Measurements from ENCODE around the gene COX6B2. TPM values are rescaled to one million over a fixed set of nuclear protein-coding genes. Genes with fewer than 3 reads are reported as not detected.
A peak's percentile ranks its signal among the peaks of the same experiment; 100 is the strongest.

The COX6B2 gene
- total RNA-seq, 1 experiment from 2014 or later = 0.42 TPM

GRCh38 chr19:55306712-55307111 lies 47.8 kb downstream of the COX6B2 start:
- in situ Hi-C loops (cut with HindIII; ENCODE audit: low pct_unique_long_range_greater_than_20kb, low sequenced_read_pairs) = no loop called here
- no peak for DNase-seq (ENCODE audit: low read depth, low spot score)

- no peak for DNase-seq (ENCODE audit: low read depth, low spot score)
- in situ Hi-C loops (cut with HindIII; ENCODE audit: low pct_unique_long_range_greater_than_20kb, low sequenced_read_pairs) = no loop called here
These were observed 48.4 kb downstream of the COX6B2 start for GRCh38 chr19:55305983-55306562.

- peak; percentile 40 for DNase-seq (ENCODE audit: low read depth, low spot score)
- in situ Hi-C loops (cut with HindIII; ENCODE audit: low pct_unique_long_range_greater_than_20kb, low sequenced_read_pairs) = no loop called here
These were observed 49.0 kb downstream of the COX6B2 start for GRCh38 chr19:55305491-55305890.

GRCh38 chr19:55304980-55305379 lies 49.5 kb downstream of the COX6B2 start:
- no peak for DNase-seq (ENCODE audit: low read depth, low spot score)
- in situ Hi-C loops (cut with HindIII; ENCODE audit: low pct_unique_long_range_greater_than_20kb, low sequenced_read_pairs) = no loop called here

GRCh38 chr19:55304279-55304978 lies 50.1 kb downstream of the COX6B2 start:
- in situ Hi-C loops (cut with HindIII; ENCODE audit: low pct_unique_long_range_greater_than_20kb, low sequenced_read_pairs) = no loop called here

GRCh38 chr19:55303477-55303876 lies 51.0 kb downstream of the COX6B2 start:
- in situ Hi-C loops (cut with HindIII; ENCODE audit: low pct_unique_long_range_greater_than_20kb, low sequenced_read_pairs) = no loop called here

More at GRCh38 chr19:55304279-55304978, 50.1 kb downstream of the COX6B2 start:
- DNase-seq (ENCODE audit: low read depth, low spot score) = peak; percentile 64

GRCh38 chr19:55302318-55302703 lies 52.2 kb downstream of the COX6B2 start:
- in situ Hi-C loops (cut with HindIII; ENCODE audit: low pct_unique_long_range_greater_than_20kb, low sequenced_read_pairs) = no loop called here
- DNase-seq (ENCODE audit: low read depth, low spot score) = no peak

More at GRCh38 chr19:55303477-55303876, 51.0 kb downstream of the COX6B2 start:
- no peak for DNase-seq (ENCODE audit: low read depth, low spot score)

GRCh38 chr19:55301459-55302317 lies 52.8 kb downstream of the COX6B2 start:
- in situ Hi-C loops (cut with HindIII; ENCODE audit: low pct_unique_long_range_greater_than_20kb, low sequenced_read_pairs) = no loop called here
- DNase-seq (ENCODE audit: low read depth, low spot score) = peak; percentile 76

GRCh38 chr19:55300886-55301458 lies 53.5 kb downstream of the COX6B2 start:
- in situ Hi-C loops (cut with HindIII; ENCODE audit: low pct_unique_long_range_greater_than_20kb, low sequenced_read_pairs) = no loop called here
- no peak for DNase-seq (ENCODE audit: low read depth, low spot score)

GRCh38 chr19:55299991-55300390 lies 54.5 kb downstream of the COX6B2 start:
- in situ Hi-C loops (cut with HindIII; ENCODE audit: low pct_unique_long_range_greater_than_20kb, low sequenced_read_pairs) = no loop called here
- DNase-seq (ENCODE audit: low read depth, low spot score) = no peak

Other genes starting within 250 kb of the COX6B2 start
- 30.0 and 35.1 TPM in 2 replicates for gene PPP1R12C, start 237.1 kb downstream of the COX6B2 start, total RNA-seq (2014; rRNA removed; shearing (Covaris generic))
- 53.1 and 53.4 TPM in 2 replicates for gene TNNT1, start 205.5 kb downstream of the COX6B2 start, total RNA-seq (2014; rRNA removed; shearing (Covaris generic))
- gene TNNI3, start 197.0 kb downstream of the COX6B2 start, total RNA-seq (2014; rRNA removed; shearing (Covaris generic)) = 1.6 and 2.3 TPM in 2 replicates
- 2.8 and 3.2 TPM in 2 replicates for gene DNAAF3, start 188.1 kb downstream of the COX6B2 start, total RNA-seq (2014; rRNA removed; shearing (Covaris generic))
- gene SYT5, start 174.4 kb downstream of the COX6B2 start, total RNA-seq (2014; rRNA removed; shearing (Covaris generic)) = 0.37 and 1.1 TPM in 2 replicates
- 29.8 and 38.1 TPM in 2 replicates for gene PTPRH, start 145.2 kb downstream of the COX6B2 start, total RNA-seq (2014; rRNA removed; shearing (Covaris generic))
- 0.21 and 0.55 TPM in 2 replicates for gene TMEM86B, start 126.0 kb downstream of the COX6B2 start, total RNA-seq (2014; rRNA removed; shearing (Covaris generic))
- gene PPP6R1, start 95.7 kb downstream of the COX6B2 start, total RNA-seq (2014; rRNA removed; shearing (Covaris generic)) = 33.7 and 44.3 TPM in 2 replicates
- 33.7 and 39.7 TPM in 2 replicates for gene HSPBP1, start 74.6 kb downstream of the COX6B2 start, total RNA-seq (2014; rRNA removed; shearing (Covaris generic))
- 3.3 and 3.5 TPM in 2 replicates for gene BRSK1, start 70.7 kb downstream of the COX6B2 start, total RNA-seq (2014; rRNA removed; shearing (Covaris generic))
- gene TMEM150B, start 29.4 kb downstream of the COX6B2 start, total RNA-seq (2014; rRNA removed; shearing (Covaris generic)) = not detected in 2 replicates
- 5.2 and 7.5 TPM in 2 replicates for gene KMT5C, start 14.8 kb downstream of the COX6B2 start, total RNA-seq (2014; rRNA removed; shearing (Covaris generic))
- gene GARIN5B, start 8.5 kb upstream of the COX6B2 start, total RNA-seq (2014; rRNA removed; shearing (Covaris generic)) = not detected in 2 replicates
- not detected in 2 replicates for gene IL11, start 15.7 kb upstream of the COX6B2 start, total RNA-seq (2014; rRNA removed; shearing (Covaris generic))
- gene TMEM190, start 22.1 kb upstream of the COX6B2 start, total RNA-seq (2014; rRNA removed; shearing (Covaris generic)) = not detected in 2 replicates
- 0.51 TPM in 1 of 2 replicates, not detected in the other for gene TMEM238, start 29.6 kb upstream of the COX6B2 start, total RNA-seq (2014; rRNA removed; shearing (Covaris generic))
- gene RPL28, start 31.2 kb upstream of the COX6B2 start, total RNA-seq (2014; rRNA removed; shearing (Covaris generic)) = 394 and 461 TPM in 2 replicates
- 269 and 276 TPM in 2 replicates for gene UBE2S, start 53.1 kb upstream of the COX6B2 start, total RNA-seq (2014; rRNA removed; shearing (Covaris generic))
- gene SHISA7, start 88.6 kb upstream of the COX6B2 start, total RNA-seq (2014; rRNA removed; shearing (Covaris generic)) = not detected in 2 replicates
- 79.2 and 90.6 TPM in 2 replicates for gene ISOC2, start 106.9 kb upstream of the COX6B2 start, total RNA-seq (2014; rRNA removed; shearing (Covaris generic))
- gene C19orf85, start 110.0 kb upstream of the COX6B2 start, total RNA-seq (2014; rRNA removed; shearing (Covaris generic)) = not detected in 2 replicates
- gene ZNF628, start 121.9 kb upstream of the COX6B2 start, total RNA-seq (2014; rRNA removed; shearing (Covaris generic)) = 0.71 and 3.1 TPM in 2 replicates
- gene NAT14, start 130.5 kb upstream of the COX6B2 start, total RNA-seq (2014; rRNA removed; shearing (Covaris generic)) = 11.8 TPM in 2 replicates
- gene SSC5D, start 133.7 kb upstream of the COX6B2 start, total RNA-seq (2014; rRNA removed; shearing (Covaris generic)) = 0.05 TPM in 1 of 2 replicates, not detected in the other
- gene SBK2, start 182.4 kb upstream of the COX6B2 start, total RNA-seq (2014; rRNA removed; shearing (Covaris generic)) = not detected in 2 replicates
- not detected in 2 replicates for gene SBK3, start 190.8 kb upstream of the COX6B2 start, total RNA-seq (2014; rRNA removed; shearing (Covaris generic))
- gene ZNF579, start 226.1 kb upstream of the COX6B2 start, total RNA-seq (2014; rRNA removed; shearing (Covaris generic)) = 2.4 and 3.8 TPM in 2 replicates
- gene FIZ1, start 244.8 kb upstream of the COX6B2 start, total RNA-seq (2014; rRNA removed; shearing (Covaris generic)) = 1.9 and 5.3 TPM in 2 replicates
- gene ZNF524, start 245.6 kb upstream of the COX6B2 start, total RNA-seq (2014; rRNA removed; shearing (Covaris generic)) = 4.7 and 5.5 TPM in 2 replicates

Measured in SK-MEL-5 (cell line).